ENCODE data around the gene VAT1. TPM values are rescaled to one million over a fixed set of nuclear protein-coding genes. Genes with fewer than 3 reads are reported as not detected.
A peak's percentile ranks its signal among the peaks of the same experiment; 100 is the strongest.

VAT1 gene
- total RNA-seq, 1 donor from 2014 or later, result 115 TPM

DNA sequence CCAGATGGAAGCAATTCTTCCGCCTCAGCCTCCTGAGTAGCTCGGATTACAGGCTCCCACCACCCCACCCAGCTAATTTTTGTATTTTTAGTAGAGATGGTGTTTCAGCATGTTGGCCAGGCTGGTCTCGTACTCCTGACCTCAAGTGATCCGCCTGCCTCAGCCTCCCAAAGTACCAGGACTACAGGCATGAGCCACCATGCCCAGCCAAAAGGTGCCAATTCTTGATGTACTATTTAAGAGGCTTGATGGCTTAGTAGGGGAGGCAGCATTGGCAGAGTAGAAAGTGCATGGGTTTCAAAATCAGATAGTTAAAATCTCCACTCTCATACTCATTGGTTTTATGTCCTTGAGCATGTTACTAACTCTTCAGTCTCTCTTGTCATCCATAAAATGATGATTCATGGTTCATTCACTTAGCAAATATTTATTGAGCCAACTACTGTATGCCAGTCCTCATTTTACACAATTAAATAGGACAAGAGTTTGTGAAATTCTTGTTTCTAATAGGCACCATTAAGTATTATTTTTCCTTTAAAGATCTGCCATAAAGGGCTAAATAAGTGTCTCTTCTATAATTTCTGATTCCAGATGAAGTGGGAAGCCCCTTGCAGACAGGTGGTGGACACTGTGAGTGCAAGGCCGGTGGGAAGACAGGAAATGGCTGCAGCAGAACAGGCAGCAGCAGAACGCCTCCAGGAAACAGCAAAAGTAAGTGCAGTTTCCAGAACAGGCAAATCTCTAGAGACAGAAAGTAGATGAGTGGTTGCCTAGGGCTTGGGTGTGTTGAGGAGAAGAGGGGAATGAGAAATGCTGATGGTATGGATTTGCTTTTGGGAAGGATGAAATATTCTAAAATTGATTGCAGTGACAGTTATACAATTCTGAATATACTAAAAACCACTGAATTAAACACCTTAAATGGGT is 32.2 kb downstream of the VAT1 start:
- H3K4me1 Mint-ChIP-seq, result no peaks in the 10 kb centered on the region
- H3K36me3 Mint-ChIP-seq (ENCODE audit: low read depth), result peaks cover 6% of the 10 kb centered on the region
- TF ChIP-seq, protein P1, sequence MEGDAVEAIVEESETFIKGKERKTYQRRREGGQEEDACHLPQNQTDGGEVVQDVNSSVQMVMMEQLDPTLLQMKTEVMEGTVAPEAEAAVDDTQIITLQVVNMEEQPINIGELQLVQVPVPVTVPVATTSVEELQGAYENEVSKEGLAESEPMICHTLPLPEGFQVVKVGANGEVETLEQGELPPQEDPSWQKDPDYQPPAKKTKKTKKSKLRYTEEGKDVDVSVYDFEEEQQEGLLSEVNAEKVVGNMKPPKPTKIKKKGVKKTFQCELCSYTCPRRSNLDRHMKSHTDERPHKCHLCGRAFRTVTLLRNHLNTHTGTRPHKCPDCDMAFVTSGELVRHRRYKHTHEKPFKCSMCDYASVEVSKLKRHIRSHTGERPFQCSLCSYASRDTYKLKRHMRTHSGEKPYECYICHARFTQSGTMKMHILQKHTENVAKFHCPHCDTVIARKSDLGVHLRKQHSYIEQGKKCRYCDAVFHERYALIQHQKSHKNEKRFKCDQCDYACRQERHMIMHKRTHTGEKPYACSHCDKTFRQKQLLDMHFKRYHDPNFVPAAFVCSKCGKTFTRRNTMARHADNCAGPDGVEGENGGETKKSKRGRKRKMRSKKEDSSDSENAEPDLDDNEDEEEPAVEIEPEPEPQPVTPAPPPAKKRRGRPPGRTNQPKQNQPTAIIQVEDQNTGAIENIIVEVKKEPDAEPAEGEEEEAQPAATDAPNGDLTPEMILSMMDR (conservative IDR thresholded peaks at IDR 0.05), result no peak
- DNase-seq (ENCODE audit: low read depth, low spot score), result no peak
- no peaks in the 10 kb centered on the region for H3K9me3 Mint-ChIP-seq
- no peaks in the 10 kb centered on the region for H3K27me3 Mint-ChIP-seq (ENCODE audit: low read depth)
- H3K27ac Mint-ChIP-seq (ENCODE audit: unreplicated experiment), result no peak overlapping the region
- H3K4me3 Mint-ChIP-seq, result no peak overlapping the region

DNA sequence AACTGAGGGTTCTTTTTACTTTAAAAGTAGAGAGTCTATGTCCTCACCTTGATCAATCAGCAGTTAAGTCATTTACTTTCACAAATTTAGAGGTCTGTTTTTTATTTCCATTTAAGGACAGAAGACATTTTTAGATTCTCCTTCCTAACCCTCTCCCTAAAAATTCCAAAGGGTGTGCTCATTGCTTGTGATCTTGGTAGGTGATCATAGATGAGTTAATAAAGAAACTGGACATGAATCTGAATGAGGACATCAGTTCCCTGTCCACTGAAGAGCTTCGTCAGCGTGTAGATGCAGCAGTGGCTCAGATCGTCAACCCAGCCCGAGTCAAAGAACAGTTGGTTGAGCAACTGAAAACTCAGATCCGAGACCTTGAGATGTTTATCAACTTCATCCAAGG is 33.0 kb downstream of the VAT1 start:
- H3K4me3 Mint-ChIP-seq, result no peak overlapping the region
- H3K27ac Mint-ChIP-seq (ENCODE audit: unreplicated experiment), result no peak overlapping the region

DNA sequence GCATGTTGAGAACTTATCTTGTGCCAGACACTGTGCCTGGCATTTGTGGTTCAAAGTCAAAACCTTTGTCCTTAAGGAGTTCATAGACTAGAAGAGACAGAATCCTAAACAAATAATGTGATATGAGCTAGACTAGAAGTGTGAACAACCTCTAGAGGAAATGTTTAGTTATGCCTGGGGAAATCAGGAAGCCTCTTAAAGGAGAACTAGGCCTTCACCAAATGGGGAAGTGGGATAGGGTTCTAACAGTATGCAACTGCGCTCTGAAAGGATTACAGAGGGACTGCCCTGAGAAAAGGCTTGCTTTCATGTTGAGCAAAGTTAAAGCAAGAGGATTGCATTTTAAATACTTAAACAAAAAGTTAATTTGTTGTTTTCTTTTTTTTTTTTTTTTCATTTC is 37.0 kb downstream of the VAT1 start:
- H3K4me1 Mint-ChIP-seq, result peaks cover 18% of the 10 kb centered on the region
- no peaks in the 10 kb centered on the region for H3K27me3 Mint-ChIP-seq (ENCODE audit: low read depth)
- no peaks in the 10 kb centered on the region for H3K9me3 Mint-ChIP-seq
- DNase-seq (ENCODE audit: low read depth, low spot score), result no peak
- TF ChIP-seq, protein P1 (conservative IDR thresholded peaks at IDR 0.05), result no peak
- H3K27ac Mint-ChIP-seq (ENCODE audit: unreplicated experiment), result no peak overlapping the region
- peaks cover 3% of the 10 kb centered on the region for H3K36me3 Mint-ChIP-seq (ENCODE audit: low read depth)
- no peak overlapping the region for H3K4me3 Mint-ChIP-seq

More for the DNA sequence above, 33.0 kb downstream of the VAT1 start:
- Mint-ChIP-seq H3K4me1 (no peaks in the 10 kb centered on the region), H3K27me3 (ENCODE audit: low read depth) (no peaks in the 10 kb centered on the region), H3K9me3 (no peaks in the 10 kb centered on the region), H3K36me3 (ENCODE audit: low read depth) (peaks cover 6% of the 10 kb centered on the region)
- no peak for DNase-seq (ENCODE audit: low read depth, low spot score)
- TF ChIP-seq, protein P1 (conservative IDR thresholded peaks at IDR 0.05), result no peak

DNA sequence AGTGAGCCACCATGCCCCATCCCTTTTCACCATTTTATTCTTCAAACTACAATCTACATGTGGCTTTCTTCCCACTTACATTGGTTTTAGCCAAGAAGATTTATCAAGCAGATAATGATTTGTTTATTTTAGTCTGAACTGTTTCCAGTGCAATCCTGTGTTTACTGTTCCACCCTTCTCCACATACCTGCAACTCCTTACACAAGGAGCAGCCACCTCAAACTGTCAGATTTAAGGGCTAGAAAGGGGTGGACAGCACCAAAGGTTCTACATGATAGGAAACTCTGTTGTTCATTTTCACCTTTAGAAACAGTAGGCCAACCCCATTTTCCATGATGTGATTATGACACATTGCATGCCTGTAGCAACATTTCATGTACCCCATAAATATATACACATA is 39.9 kb downstream of the VAT1 start:
- Mint-ChIP-seq H3K36me3 (ENCODE audit: low read depth) (no peaks in the 10 kb centered on the region), H3K9me3 (no peaks in the 10 kb centered on the region), H3K4me3 (peak overlapping the region; percentile 89), H3K27ac (ENCODE audit: unreplicated experiment) (no peak overlapping the region), H3K27me3 (ENCODE audit: low read depth) (no peaks in the 10 kb centered on the region), H3K4me1 (peaks cover 33% of the 10 kb centered on the region)
- TF ChIP-seq, protein P1 (conservative IDR thresholded peaks at IDR 0.05), result no peak
- DNase-seq (ENCODE audit: low read depth, low spot score), result no peak

DNA sequence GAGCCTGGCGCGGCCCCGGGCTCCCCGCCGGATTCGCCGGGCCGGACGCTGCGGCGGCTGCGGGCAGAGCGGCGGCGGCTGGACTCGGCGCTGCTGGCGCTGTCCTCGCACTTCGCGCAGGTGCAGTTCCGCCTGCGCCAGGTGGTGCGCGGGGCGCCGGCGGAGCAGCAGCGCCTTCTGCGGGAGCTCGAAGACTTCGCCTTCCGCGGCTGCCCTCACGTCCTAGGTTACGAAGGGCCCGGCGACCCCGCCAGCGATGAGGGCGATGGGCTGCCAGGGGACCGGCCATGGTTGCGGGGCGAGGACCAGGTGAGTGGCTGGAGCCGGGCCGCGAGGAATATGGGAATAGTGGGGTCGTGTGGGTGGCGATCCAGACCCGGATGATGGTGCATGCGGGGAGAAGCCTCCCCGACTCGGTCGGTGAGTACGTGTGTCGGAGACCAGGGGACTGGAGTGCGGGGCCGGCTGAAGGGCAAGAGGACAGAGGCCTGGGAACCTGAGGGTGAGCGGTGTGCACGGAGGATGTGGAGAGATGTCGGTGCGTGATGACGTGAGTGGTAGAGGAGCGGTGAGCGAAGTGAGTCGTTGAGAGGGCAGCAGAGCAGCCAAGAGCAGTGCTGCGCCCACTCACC is 41.3 kb downstream of the VAT1 start:
- Mint-ChIP-seq H3K27ac (ENCODE audit: unreplicated experiment) (peak overlapping the region; percentile 54), H3K9me3 (no peaks in the 10 kb centered on the region), H3K27me3 (ENCODE audit: low read depth) (no peaks in the 10 kb centered on the region), H3K36me3 (ENCODE audit: low read depth) (no peaks in the 10 kb centered on the region), H3K4me3 (peak overlapping the region; percentile 89), H3K4me1 (peaks cover 33% of the 10 kb centered on the region)
- peak; percentile 19 for DNase-seq (ENCODE audit: low read depth, low spot score)
- TF ChIP-seq, protein P1 (conservative IDR thresholded peaks at IDR 0.05), result no peak

All from neural crest cell (in vitro differentiated cells).